Adipocyte (in vitro differentiated cells): ENCODE results near the gene SLC8A1.
"Not testable (repeated sequence)": the region's sequence is repeated elsewhere in the genome, so short reads cannot be mapped to it uniquely, and the experiment has no call there.

Experiments
- DNase-seq: peaks from one replicate; pipeline ENCODE4 v3.0.0-alpha.2; 2015; ENCODE audit warnings: low read depth
- H3K27me3 ChIP-seq: replicated peaks from 2 replicates; pipeline ENCODE4 v1.7.0; 2013; ENCODE audit warnings: mild to moderate bottlenecking, low read length, moderate library complexity; ENCODE audit not compliant: control insufficient read depth, insufficient read depth
- H3K36me3 ChIP-seq: 2 replicates; pipeline ENCODE4 v1.7.0; 2013; ENCODE audit warnings: low read length, mild to moderate bottlenecking, moderate library complexity; ENCODE audit not compliant: control insufficient read depth, insufficient read depth, severe bottlenecking
- H3K4me1 ChIP-seq: 2 replicates; pipeline ENCODE4 v1.7.0; 2013; ENCODE audit warnings: mild to moderate bottlenecking, low read length, moderate library complexity; ENCODE audit not compliant: control insufficient read depth, insufficient read depth
- H3K4me3 ChIP-seq: 2 replicates; pipeline ENCODE4 v1.7.0; 2013; ENCODE audit warnings: mild to moderate bottlenecking, low read length, moderate library complexity
- H3K9ac ChIP-seq: 2 replicates; pipeline ENCODE4 v1.7.0; 2013; ENCODE audit warnings: mild to moderate bottlenecking, low read length, moderate library complexity
- H3K9me3 ChIP-seq: 2 replicates; pipeline ENCODE4 v1.7.0; 2013; ENCODE audit warnings: mild to moderate bottlenecking, low read length, moderate library complexity; ENCODE audit not compliant: control insufficient read depth

Gene SLC8A1

GRCh38 chr2:40087434-40087833 is 364.5 kb downstream of the SLC8A1 start:
- Histone ChIP-seq H3K9me3 (peaks cover 2% of the 10 kb centered on the region), H3K4me3 (no peak overlapping the region), H3K27me3 (no peaks in the 10 kb centered on the region), H3K4me1 (no peaks in the 10 kb centered on the region), H3K9ac (no peak overlapping the region), H3K36me3 (no peaks in the 10 kb centered on the region)
- DNase-seq: no peak

- H3K9ac ChIP-seq: no peak overlapping the region
- no peaks in the 10 kb centered on the region for H3K4me1 ChIP-seq
- peaks cover 6% of the 10 kb centered on the region for H3K9me3 ChIP-seq
Measured at GRCh38 chr2:40085786-40086185, 366.1 kb downstream of the SLC8A1 start.

DNA sequence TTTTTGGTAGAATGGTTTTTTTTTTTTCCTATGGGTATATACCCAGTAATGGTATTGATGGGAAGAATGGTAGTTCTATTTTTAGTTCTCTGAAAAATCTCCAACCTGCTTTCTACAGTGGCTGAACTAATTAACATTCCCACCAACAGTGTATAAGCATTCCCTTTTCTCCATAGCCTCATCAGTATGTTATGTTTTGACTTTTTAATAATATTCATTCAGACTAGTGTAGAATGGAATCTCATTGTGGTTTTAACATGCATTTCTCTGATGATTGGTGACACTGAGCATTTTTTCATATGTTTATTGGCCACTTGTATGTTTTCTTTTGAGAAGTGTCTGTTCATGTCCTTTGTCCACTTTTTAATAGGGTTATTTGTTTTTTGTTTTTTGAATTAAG is 378.6 kb downstream of the SLC8A1 start:
- H3K27me3 ChIP-seq, H3K4me1 ChIP-seq, H3K4me3 ChIP-seq, H3K36me3 ChIP-seq, H3K9ac ChIP-seq, DNase-seq: not testable (repeated sequence)
- peaks cover 12% of the 10 kb centered on the region for H3K9me3 ChIP-seq

More at GRCh38 chr2:40085786-40086185, 366.1 kb downstream of the SLC8A1 start:
- no peaks in the 10 kb centered on the region for H3K27me3 ChIP-seq
- no peak for DNase-seq
- H3K4me3 ChIP-seq: no peak overlapping the region
- H3K36me3 ChIP-seq: no peaks in the 10 kb centered on the region

GRCh38 chr2:40072442-40073232 is 379.3 kb downstream of the SLC8A1 start:
- no peaks in the 10 kb centered on the region for H3K36me3 ChIP-seq
- no peak for DNase-seq
- peaks cover 12% of the 10 kb centered on the region for H3K9me3 ChIP-seq
- no peak overlapping the region for H3K4me3 ChIP-seq
- H3K27me3 ChIP-seq: no peaks in the 10 kb centered on the region
- H3K4me1 ChIP-seq: no peaks in the 10 kb centered on the region
- no peak overlapping the region for H3K9ac ChIP-seq

DNA sequence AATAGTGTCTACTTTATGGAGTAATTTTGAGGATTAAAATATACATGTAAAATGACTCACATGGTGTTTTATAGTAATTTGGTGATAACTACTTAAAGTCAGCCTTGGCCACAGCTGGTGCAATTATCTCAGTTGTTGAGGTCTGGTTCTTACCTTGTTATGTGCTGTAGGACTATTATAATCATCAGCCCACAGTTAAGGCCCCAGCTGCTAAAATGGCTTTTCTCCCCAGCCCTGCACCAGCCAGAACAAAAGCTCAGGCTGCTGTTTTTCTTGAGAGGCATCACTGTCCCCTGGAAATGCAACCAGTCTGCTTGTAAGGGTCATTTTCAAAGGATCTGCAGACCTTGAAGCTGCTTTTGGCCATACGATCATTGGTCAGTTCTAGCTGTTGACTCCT is 389.5 kb downstream of the SLC8A1 start:
- H3K27me3 ChIP-seq: no peaks in the 10 kb centered on the region
- no peak for DNase-seq
- no peak overlapping the region for H3K4me3 ChIP-seq
- H3K9ac ChIP-seq: no peak overlapping the region
- H3K9me3 ChIP-seq: no peaks in the 10 kb centered on the region
- no peaks in the 10 kb centered on the region for H3K4me1 ChIP-seq
- no peaks in the 10 kb centered on the region for H3K36me3 ChIP-seq

DNA sequence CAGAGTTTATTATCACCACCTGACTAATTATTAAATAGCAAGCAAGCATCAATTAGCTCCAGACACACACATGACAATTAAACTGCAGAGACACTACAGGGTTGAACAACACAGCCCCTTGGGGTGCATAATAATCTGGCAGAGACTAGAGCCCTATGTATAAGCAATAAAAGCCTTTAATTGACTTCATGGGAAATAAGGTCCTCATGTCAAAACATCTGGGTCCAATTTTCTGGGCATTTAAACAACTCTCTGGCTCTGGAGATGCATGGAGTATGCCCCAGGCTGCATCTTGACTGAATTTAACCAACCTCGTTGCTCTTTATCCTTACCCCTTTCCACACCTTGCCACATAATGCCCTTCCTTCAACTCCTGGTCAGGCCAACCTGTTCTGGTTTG is 402.1 kb downstream of the SLC8A1 start:
- no peaks in the 10 kb centered on the region for H3K27me3 ChIP-seq
- H3K9ac ChIP-seq: no peak overlapping the region
- no peaks in the 10 kb centered on the region for H3K4me1 ChIP-seq
- no peaks in the 10 kb centered on the region for H3K36me3 ChIP-seq
- peak; percentile 82 for DNase-seq
- no peaks in the 10 kb centered on the region for H3K9me3 ChIP-seq
- no peak overlapping the region for H3K4me3 ChIP-seq

DNA sequence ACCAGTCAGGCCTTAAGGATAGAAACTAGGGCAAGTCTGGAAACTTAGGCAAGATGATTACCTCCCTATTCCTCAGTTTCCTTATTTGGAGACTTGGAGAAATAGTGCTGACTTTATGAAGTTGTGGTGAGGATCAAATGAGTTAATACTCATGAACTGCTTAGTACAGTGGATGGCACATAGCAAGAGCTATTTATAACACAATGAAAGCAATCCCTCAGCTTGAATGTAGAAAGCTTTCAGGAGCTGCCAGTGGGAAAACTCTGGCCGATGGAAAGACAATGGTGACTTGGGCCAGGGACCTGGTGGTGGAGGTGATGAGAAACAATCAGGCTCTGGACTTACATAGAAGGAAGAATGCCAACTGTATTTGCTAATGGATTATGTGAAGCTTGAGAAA is 403.4 kb downstream of the SLC8A1 start:
- no peak overlapping the region for H3K4me3 ChIP-seq
- H3K36me3 ChIP-seq: no peaks in the 10 kb centered on the region
- H3K4me1 ChIP-seq: no peaks in the 10 kb centered on the region
- no peak for DNase-seq
- H3K9me3 ChIP-seq: no peaks in the 10 kb centered on the region
- no peak overlapping the region for H3K9ac ChIP-seq
- no peaks in the 10 kb centered on the region for H3K27me3 ChIP-seq

- DNase-seq: no peak
- H3K4me3 ChIP-seq: no peak overlapping the region
- H3K4me1 ChIP-seq: peaks cover under 1% of the 10 kb centered on the region
- H3K27me3 ChIP-seq: no peaks in the 10 kb centered on the region
- H3K9me3 ChIP-seq: no peaks in the 10 kb centered on the region
- no peak overlapping the region for H3K9ac ChIP-seq
- H3K36me3 ChIP-seq: no peaks in the 10 kb centered on the region
Measured at GRCh38 chr2:40047406-40047805, 404.5 kb downstream of the SLC8A1 start.
